Measurements from ENCODE around the gene KLHL21. TPM values are rescaled to one million over a fixed set of nuclear protein-coding genes. Genes with fewer than 3 reads are reported as not detected.

KLHL21 gene
- total RNA-seq, 2 donors from 2014 or later, result 9.4 TPM

- peak; percentile 58 for DNase-seq
- no peaks in the 10 kb centered on the region for H3K27me3 ChIP-seq
- intact Hi-C loops (cut with DNase I), result no loop called here
- peak overlapping the region; percentile 95 for H3K4me3 ChIP-seq
- no peaks in the 10 kb centered on the region for H3K9me3 ChIP-seq
- TF ChIP-seq CTCF (IDR thresholded peaks at IDR 0.05), result no peak
- H3K27ac ChIP-seq, result peak overlapping the region; percentile 72
- H3K9ac ChIP-seq (ENCODE audit: low read depth in 2 of 2, low read length in 2 of 2), result peak overlapping the region; percentile 61 to 86
- no peaks in the 10 kb centered on the region for H3K36me3 ChIP-seq
- H3K4me1 ChIP-seq, result peaks cover 3% of the 10 kb centered on the region
These were observed 11.6 kb upstream of the KLHL21 start for GRCh38 chr1:6614019-6614928.

- no peaks in the 10 kb centered on the region for H3K27me3 ChIP-seq
- peak; percentile 99 for DNase-seq
- H3K4me3 ChIP-seq, result peak within 1 kb of the TSS; percentile 95
- H3K4me1 ChIP-seq, result peaks cover 3% of the 10 kb centered on the region
- intact Hi-C loops (cut with DNase I), result no loop called here
- no peak for TF ChIP-seq CTCF (IDR thresholded peaks at IDR 0.05)
- H3K27ac ChIP-seq, result peak within 1 kb of the TSS; percentile 93
- no peaks in the 10 kb centered on the region for H3K36me3 ChIP-seq
- H3K9ac ChIP-seq (ENCODE audit: low read depth in 2 of 2, low read length in 2 of 2), result peak within 1 kb of the TSS; percentile 72 to 86
- no peaks in the 10 kb centered on the region for H3K9me3 ChIP-seq
These were observed 10.8 kb upstream of the KLHL21 start, which contains the start of gene PHF13 for GRCh38 chr1:6613361-6614018. Gene PHF13 (plus strand): TSS chr1:6613731. CDS start chr1:6614067, 336 bp downstream.

GRCh38 chr1:6612641-6613360 is 10.1 kb upstream of the KLHL21 start:
- peak overlapping the region; percentile 72 to 80 for H3K9ac ChIP-seq (ENCODE audit: low read depth in 2 of 2, low read length in 2 of 2)
- no peaks in the 10 kb centered on the region for H3K9me3 ChIP-seq
- no peaks in the 10 kb centered on the region for H3K27me3 ChIP-seq
- H3K4me3 ChIP-seq, result peak overlapping the region; percentile 95
- H3K4me1 ChIP-seq, result peaks cover 3% of the 10 kb centered on the region
- intact Hi-C loops (cut with DNase I), result no loop called here
- peak; percentile 65 for DNase-seq
- TF ChIP-seq CTCF (IDR thresholded peaks at IDR 0.05), result no peak
- no peaks in the 10 kb centered on the region for H3K36me3 ChIP-seq
- H3K27ac ChIP-seq, result peak overlapping the region; percentile 93

- Histone ChIP-seq H3K27ac (peak overlapping the region; percentile 94), H3K9me3 (no peaks in the 10 kb centered on the region), H3K9ac (ENCODE audit: low read depth in 2 of 2, low read length in 2 of 2) (peak overlapping the region; percentile 91 to 95), H3K4me3 (peak overlapping the region; percentile 94), H3K4me1 (peaks cover 5% of the 10 kb centered on the region), H3K36me3 (no peaks in the 10 kb centered on the region), H3K27me3 (no peaks in the 10 kb centered on the region)
- no peak for DNase-seq
- intact Hi-C loops (cut with DNase I), result no loop called here
- TF ChIP-seq CTCF (IDR thresholded peaks at IDR 0.05), result no peak
These were observed 1.4 kb upstream of the KLHL21 start for GRCh38 chr1:6603915-6604558.
